Pons (tissue), 1 donor: ENCODE measurements around the gene MEX3D.
A peak's percentile ranks its signal among the peaks of the same experiment; 100 is the strongest.
"Not testable (repeated sequence)": the region's sequence is repeated elsewhere in the genome, so short reads cannot be mapped to it uniquely, and the experiment has no call there.

Experiments used
- DNase-seq: peaks from one replicate; pipeline ENCODE4 v3.0.0-alpha.2; 2016; ENCODE audit warnings: low spot score

The MEX3D gene

GRCh38 chr19:1535699-1536098 lies 32.4 kb downstream of the MEX3D start:
- not testable (repeated sequence) for DNase-seq

GRCh38 chr19:1534972-1535371 lies 33.2 kb downstream of the MEX3D start:
- no peak for DNase-seq

GRCh38 chr19:1533510-1534150 lies 34.5 kb downstream of the MEX3D start:
- DNase-seq, result no peak

DNA sequence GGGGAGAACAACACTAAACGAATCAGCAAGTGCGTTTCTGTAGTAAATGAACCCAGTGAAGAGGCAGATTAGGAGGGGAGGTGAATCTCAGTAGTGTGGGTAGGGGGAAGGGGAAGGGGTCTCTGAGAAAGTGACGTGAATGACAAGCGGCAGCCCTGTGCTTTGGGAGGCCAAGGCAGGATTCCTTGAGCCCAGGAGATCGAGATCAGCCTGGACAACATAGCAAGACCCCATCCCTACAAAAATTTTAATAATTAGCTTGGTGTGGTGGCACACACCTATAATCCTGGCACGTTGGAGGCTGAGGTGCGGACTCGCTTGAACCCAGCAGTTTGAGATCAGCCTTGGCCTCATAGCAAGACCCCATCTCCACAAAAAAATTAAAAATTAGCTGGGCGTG lies 36.1 kb downstream of the MEX3D start:
- DNase-seq, result no peak

DNA sequence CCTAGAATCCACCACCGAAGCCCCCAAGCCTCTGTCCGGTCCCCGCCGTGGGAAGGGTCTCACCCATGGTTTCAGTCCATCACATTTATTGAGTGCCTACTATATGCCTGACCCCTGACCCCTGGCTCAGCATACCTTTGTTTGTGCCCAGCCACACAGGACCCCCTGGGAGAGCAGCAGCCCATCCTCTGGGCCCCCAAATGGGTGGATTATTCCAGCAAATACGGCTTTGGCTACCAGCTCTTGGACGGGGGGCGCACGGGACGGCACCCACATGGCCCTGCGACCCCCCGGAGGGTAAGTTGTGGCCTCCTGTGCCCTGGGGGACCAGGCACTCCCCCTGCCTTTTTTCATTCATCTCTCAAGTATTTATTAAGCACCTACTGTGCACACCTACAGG lies 36.5 kb downstream of the MEX3D start:
- no peak for DNase-seq

- not testable (repeated sequence) for DNase-seq
Observed at GRCh38 chr19:1530856-1531255, 37.3 kb downstream of the MEX3D start.

DNA sequence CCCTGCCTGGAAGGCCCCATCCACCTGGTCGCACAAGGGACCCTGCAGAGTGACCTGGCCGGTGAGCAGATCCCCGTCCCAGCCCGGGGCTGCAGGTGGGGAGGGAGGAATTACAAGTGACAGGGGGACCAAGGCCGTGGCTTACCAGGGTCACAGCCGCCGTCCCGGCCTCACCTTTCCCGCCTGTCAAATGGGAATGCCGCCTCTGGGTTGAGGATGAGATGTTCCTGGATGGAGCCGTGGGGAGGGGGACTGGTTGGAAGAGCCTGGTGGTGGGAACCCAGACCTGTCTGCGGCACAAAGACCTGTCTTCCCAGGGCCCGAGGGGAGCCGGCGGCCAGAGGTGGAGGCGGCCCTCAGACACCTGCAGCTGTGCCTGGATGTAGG lies 38.7 kb downstream of the MEX3D start:
- DNase-seq, result no peak

DNA sequence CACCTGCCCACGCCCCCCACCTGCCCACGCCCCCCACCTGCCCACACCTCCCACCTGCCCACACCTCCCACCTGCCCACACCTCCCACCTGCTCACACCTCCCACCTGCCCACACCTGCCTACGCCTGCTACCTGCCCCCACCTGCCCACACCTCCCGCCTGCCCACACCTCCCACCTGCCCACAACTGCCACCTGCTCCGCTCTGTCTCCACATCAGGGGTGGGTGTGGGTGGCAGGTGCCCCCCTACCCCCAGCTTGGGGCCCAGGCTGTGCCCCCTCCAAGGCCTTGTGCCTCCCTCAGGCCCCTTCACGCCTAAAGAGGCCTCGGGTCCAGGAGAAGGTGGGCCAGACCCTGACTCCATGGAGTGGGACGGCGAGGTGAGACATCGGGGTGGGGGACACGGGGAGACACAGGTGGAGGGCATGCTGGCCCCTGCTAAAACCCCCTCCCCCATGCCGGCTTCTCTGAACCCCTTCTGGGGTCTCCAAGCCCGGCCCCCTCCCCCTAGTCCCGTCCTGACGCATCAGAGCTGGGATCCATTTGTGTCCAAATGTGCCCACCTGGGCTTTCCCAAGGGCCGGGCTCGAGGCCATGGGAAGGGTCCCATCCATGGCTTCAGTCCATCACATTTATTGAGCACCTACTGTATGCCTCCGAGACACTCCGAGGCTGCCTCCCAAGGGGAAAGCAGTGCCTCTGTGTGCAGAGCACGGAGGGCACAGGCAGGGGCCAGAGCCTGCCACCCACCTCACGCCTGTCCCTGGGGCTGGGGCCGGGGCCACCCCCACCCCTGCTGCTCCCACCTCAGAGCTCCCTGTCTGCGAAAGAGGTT lies 39.3 kb downstream of the MEX3D start:
- no peak for DNase-seq

DNA sequence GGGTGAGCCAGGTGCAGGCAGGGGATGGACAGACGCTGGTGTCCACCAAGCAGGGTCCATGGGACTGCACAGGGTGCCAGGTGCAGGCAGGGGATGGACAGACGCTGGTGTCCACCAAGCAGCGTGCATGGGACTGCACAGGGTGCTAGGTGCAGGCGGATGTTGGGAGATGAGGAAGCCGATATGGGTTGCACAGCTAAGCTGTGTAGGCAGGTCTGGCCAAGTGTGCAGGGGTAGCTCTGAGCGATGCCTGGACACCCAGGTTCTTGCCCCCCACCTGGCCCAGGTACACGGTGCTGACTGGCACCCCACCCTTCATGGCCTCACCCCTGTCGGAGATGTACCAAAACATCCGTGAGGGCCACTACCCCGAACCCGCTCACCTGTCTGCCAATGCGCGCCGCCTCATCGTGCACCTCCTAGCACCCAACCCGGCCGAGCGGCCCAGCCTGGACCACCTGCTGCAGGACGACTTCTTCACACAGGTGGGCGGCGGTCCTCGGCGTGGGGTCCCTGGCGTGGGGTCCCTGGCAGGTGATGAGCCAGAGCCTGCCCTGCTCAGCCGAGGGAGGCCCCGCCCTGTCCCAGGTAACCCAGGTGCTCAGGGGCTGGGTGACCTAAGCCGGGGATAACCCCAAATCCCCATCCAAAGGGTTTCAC lies 40.3 kb downstream of the MEX3D start:
- DNase-seq, result no peak

- DNase-seq, result no peak
Observed at GRCh38 chr19:1526979-1527649, 41.0 kb downstream of the MEX3D start.

- DNase-seq, result no peak
Observed at GRCh38 chr19:1526066-1526778, 41.9 kb downstream of the MEX3D start.

DNA sequence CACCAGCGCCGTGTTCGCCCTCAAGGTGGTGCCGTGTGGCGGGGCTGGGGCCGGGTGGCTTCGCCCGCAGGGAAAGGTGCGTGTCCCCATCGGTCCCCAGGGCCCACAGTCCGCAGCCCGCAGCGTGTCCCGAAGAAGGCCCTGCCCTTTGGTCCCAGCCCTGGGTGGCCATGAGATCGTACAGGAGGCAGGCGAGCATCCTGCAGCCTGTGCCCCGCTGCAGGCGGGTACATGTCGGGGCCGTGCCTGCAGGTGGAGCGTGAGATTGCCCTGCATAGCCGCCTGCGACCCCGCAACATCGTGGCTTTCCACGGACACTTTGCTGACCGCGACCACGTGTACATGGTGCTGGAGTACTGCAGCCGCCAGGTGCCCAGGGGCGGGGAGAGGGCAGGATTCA lies 42.8 kb downstream of the MEX3D start:
- DNase-seq, result no peak

GRCh38 chr19:1524972-1525325 lies 43.2 kb downstream of the MEX3D start:
- no peak for DNase-seq

DNA sequence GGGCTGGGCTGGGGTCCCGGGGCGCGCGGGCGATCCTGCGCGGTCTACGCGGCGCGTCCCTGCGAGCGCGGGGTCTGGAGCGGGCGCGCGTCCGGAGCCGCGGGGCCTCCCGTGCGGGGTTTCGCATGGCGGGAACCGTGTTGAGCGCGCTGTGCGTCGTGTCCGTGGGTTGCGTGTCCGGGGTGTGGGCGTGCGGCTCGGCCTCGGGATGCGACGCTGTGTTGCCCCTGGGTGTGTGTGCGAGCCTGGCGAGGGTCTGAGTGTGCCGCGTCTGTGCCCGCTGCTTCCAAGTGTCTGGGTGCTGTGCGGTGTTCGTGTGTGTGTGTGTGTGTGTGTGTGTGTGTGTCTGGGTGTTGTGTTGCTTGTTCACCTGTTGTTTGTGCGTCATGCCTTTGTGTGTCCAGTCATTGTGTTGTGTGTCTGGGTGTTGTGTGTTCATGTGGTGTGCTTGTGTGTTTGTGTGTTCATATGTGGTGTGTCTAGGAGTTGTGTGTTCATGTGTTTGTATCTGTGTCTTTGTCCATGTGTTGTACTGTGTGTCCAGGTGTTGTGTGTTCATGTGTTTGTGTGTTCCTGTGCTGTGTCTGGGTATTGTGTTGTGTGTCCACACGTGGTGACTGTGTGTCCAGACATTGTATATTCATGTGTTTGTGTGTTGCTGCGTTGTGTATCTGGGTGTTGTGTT lies 43.7 kb downstream of the MEX3D start:
- DNase-seq, result no peak

DNA sequence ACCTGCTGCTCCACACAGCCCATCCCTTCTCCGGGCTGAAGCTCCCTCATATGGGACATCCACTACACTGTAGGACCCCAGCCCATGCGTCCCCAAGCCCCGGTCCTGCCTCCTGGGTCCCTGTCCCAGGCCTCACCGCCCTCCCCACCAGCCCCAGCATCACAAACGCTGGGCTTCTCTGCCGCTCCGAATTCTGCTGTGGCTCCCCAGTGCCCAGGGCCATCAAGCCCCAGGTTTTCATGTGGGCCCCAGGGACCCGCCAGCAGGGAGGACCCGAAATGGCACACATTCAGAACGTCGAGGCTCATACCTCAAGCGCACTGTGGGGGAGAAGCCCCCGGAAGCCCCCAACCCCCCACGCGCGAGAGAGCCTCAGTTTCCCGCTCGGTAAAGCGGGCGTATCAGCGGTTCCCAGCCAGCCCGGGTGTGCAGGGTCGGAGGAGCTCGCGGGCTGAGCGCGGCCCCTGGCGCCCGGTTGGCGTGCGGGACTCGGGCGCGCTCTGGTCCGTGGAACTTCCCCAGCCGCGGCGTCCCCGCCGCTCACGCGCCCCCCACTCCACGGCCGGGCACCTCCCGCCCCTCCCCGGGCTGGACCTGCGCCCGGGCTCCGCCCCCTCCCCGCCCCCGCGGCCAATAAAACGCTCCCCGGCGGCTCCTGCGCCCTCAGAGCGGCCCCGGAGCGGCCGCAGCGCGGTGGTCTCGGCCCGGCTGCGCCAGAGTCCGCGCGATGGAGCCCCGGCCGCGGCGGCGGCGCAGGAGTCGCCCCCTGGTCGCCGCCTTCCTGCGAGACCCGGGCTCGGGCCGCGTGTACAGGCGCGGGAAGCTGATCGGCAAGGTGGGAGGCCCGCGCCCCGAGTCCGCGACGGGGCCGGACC lies 44.5 kb downstream of the MEX3D start, which contains the start of gene PLK5:
PLK5 (plus strand) TSS at position 666 of the 875 bp plus-strand sequence. CDS start 2,920 bp downstream, outside the sequence.
- DNase-seq, result no peak

DNA sequence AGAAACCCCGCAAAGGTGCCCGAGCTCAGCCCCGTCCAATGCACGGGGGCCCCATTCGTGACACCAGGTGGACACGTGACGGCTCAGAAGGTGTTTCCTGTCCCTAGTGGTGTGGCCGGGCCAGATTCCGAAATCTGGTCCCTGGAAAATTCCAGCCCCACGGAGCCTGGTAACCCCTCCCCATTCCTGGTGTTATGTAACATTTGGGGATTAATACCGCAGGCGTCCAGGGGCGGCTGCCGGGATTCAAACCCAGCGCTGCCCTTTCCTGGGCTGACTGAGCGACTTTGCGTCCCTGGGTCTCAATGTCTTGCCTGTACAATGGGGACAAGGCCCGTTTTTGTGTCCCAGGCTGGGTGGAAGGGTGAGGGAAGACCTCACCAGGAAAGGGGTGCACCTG lies 45.3 kb downstream of the MEX3D start:
- no peak for DNase-seq

DNA sequence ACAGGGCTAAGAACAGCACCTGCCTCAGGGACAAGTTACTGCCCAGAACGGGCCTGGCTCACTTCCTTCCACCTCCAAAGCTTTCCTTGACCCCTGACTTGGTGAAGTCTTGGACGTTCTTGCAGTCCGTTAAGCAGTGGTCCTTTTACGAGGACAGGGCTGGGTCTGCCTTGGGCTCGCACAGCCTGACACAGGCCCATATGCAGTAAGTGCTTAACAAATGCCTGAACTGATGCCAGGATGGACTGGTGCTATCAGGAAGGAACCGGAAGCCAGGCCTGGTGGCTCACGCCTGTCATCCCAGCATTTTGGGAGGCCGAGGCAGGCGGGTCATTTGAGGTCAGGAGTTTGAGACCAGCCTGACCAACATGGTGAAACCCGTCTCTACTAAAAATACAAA lies 46.1 kb downstream of the MEX3D start:
- no peak for DNase-seq

GRCh38 chr19:1521636-1522035 lies 46.5 kb downstream of the MEX3D start:
- DNase-seq, result peak; percentile 36

GRCh38 chr19:1520203-1520780 lies 47.8 kb downstream of the MEX3D start:
- DNase-seq, result no peak

- DNase-seq, result not testable (repeated sequence)
Observed at GRCh38 chr19:1519802-1520201, 48.3 kb downstream of the MEX3D start.
